ENCODE measurements around the gene NFRKB. TPM values are rescaled to one million over a fixed set of nuclear protein-coding genes. Genes with fewer than 3 reads are reported as not detected.

Gene NFRKB
- total and polyA plus RNA-seq, 2 donors (not counting 1 experiment from before 2014, with no cell fraction given): 10.7 to 11.9 TPM

- Histone ChIP-seq H2AFZ (ENCODE audit: low read length) (no peak overlapping the region), H3K27me3 (ENCODE audit: control insufficient read depth, insufficient read depth, low read length) (no peaks in the 10 kb centered on the region), H3K79me2 (ENCODE audit: control insufficient read depth, insufficient read depth, low read length) (no peaks in the 10 kb centered on the region), H3K27ac (ENCODE audit: insufficient read depth, low read length) (no peak overlapping the region), H4K20me1 (ENCODE audit: control insufficient read depth, extremely low read depth, insufficient read depth, low read length) (no peaks in the 10 kb centered on the region), H3K4me3 (replicated peaks in 1 of 4; ENCODE audit: control extremely low read depth in 1 of 4, insufficient read depth in 1 of 4, low read depth in 3 of 4, low read length in 4 of 4) (no peak overlapping the region), H3K9ac (ENCODE audit: insufficient read depth, low read length) (no peak overlapping the region), H3K9me3 (ENCODE audit: control insufficient read depth, insufficient read depth, low read depth, low read length) (no peaks in the 10 kb centered on the region), H3K36me3 (ENCODE audit: control insufficient read depth, insufficient read depth, low read length) (no peaks in the 10 kb centered on the region), H3K4me2 (ENCODE audit: extremely low read depth, insufficient read depth, low read length) (no peak overlapping the region), H3K4me1 (ENCODE audit: control insufficient read depth, extremely low read depth, insufficient read depth, low read length) (no peaks in the 10 kb centered on the region)
- DNase-seq (ENCODE audit: low read depth in 2 of 2): no peak
- TF ChIP-seq CTCF (conservative IDR thresholded peaks at IDR 0.05 in 1 of 2, IDR thresholded peaks at IDR 0.05 in 1 of 2; ENCODE audit: low read depth in 1 of 2, low read length in 2 of 2) (no peak), EZH2 (IDR thresholded peaks at IDR 0.05; ENCODE audit: low read length, missing control alignments) (no peak)
Observed at GRCh38 chr11:129939510-129939909, 44.1 kb upstream of the NFRKB start.

GRCh38 chr11:129938764-129939163 is 43.4 kb upstream of the NFRKB start:
- TF ChIP-seq CTCF (conservative IDR thresholded peaks at IDR 0.05 in 1 of 2, IDR thresholded peaks at IDR 0.05 in 1 of 2; ENCODE audit: low read depth in 1 of 2, low read length in 2 of 2) (no peak), EZH2 (IDR thresholded peaks at IDR 0.05; ENCODE audit: low read length, missing control alignments) (no peak)
- Histone ChIP-seq H3K36me3 (ENCODE audit: control insufficient read depth, insufficient read depth, low read length) (no peaks in the 10 kb centered on the region), H3K9ac (ENCODE audit: insufficient read depth, low read length) (no peak overlapping the region), H4K20me1 (ENCODE audit: control insufficient read depth, extremely low read depth, insufficient read depth, low read length) (no peaks in the 10 kb centered on the region), H3K9me3 (ENCODE audit: control insufficient read depth, insufficient read depth, low read depth, low read length) (no peaks in the 10 kb centered on the region), H3K79me2 (ENCODE audit: control insufficient read depth, insufficient read depth, low read length) (no peaks in the 10 kb centered on the region), H3K27me3 (ENCODE audit: control insufficient read depth, insufficient read depth, low read length) (no peaks in the 10 kb centered on the region), H3K4me1 (ENCODE audit: control insufficient read depth, extremely low read depth, insufficient read depth, low read length) (no peaks in the 10 kb centered on the region), H2AFZ (ENCODE audit: low read length) (no peak overlapping the region), H3K4me3 (replicated peaks in 1 of 4; ENCODE audit: control extremely low read depth in 1 of 4, insufficient read depth in 1 of 4, low read depth in 3 of 4, low read length in 4 of 4) (no peak overlapping the region), H3K27ac (ENCODE audit: insufficient read depth, low read length) (no peak overlapping the region), H3K4me2 (ENCODE audit: extremely low read depth, insufficient read depth, low read length) (no peak overlapping the region)
- DNase-seq (ENCODE audit: low read depth in 2 of 2): no peak

- H3K27ac ChIP-seq (ENCODE audit: insufficient read depth, low read length): no peak overlapping the region
- no peaks in the 10 kb centered on the region for H3K4me1 ChIP-seq (ENCODE audit: control insufficient read depth, extremely low read depth, insufficient read depth, low read length)
- no peak overlapping the region for H3K4me3 ChIP-seq (replicated peaks in 1 of 4; ENCODE audit: control extremely low read depth in 1 of 4, insufficient read depth in 1 of 4, low read depth in 3 of 4, low read length in 4 of 4)
- no peak overlapping the region for H2AFZ ChIP-seq (ENCODE audit: low read length)
- no peaks in the 10 kb centered on the region for H3K9me3 ChIP-seq (ENCODE audit: control insufficient read depth, insufficient read depth, low read depth, low read length)
- TF ChIP-seq EZH2 (IDR thresholded peaks at IDR 0.05; ENCODE audit: low read length, missing control alignments): no peak
- no peak for TF ChIP-seq CTCF (conservative IDR thresholded peaks at IDR 0.05 in 1 of 2, IDR thresholded peaks at IDR 0.05 in 1 of 2; ENCODE audit: low read depth in 1 of 2, low read length in 2 of 2)
- H3K4me2 ChIP-seq (ENCODE audit: extremely low read depth, insufficient read depth, low read length): no peak overlapping the region
- no peak for DNase-seq (ENCODE audit: low read depth in 2 of 2)
- no peaks in the 10 kb centered on the region for H3K79me2 ChIP-seq (ENCODE audit: control insufficient read depth, insufficient read depth, low read length)
- H3K9ac ChIP-seq (ENCODE audit: insufficient read depth, low read length): no peak overlapping the region
- H3K27me3 ChIP-seq (ENCODE audit: control insufficient read depth, insufficient read depth, low read length): no peaks in the 10 kb centered on the region
- no peaks in the 10 kb centered on the region for H4K20me1 ChIP-seq (ENCODE audit: control insufficient read depth, extremely low read depth, insufficient read depth, low read length)
- H3K36me3 ChIP-seq (ENCODE audit: control insufficient read depth, insufficient read depth, low read length): no peaks in the 10 kb centered on the region
Observed at GRCh38 chr11:129937592-129938238, 42.3 kb upstream of the NFRKB start.

Measured in fibroblast of lung (primary cell).